HCT116 (cell line): ENCODE data around the gene SMG6.

Experiments
- CTCF ChIP-seq, 3 experiments: fragments of 200-600 bp in 1 of 3; sonication (generic) in 1 of 3; IDR thresholded peaks in 2 of 3; conservative IDR thresholded peaks in 1 of 3; 2 replicates each; pipeline ENCODE4 v1.5.1; 2012 to 2017; ENCODE audit warnings: low read depth in 2 of 3, low read length in 2 of 3, antibody characterized with exemption in 1 of 3, borderline replicate concordance in 1 of 3, control low read depth in 1 of 3, mild to moderate bottlenecking in 1 of 3, mixed read lengths in 1 of 3, mixed run types in 1 of 3, moderate library complexity in 1 of 3; ENCODE audit not compliant: insufficient read depth in 1 of 3
- EGR1 ChIP-seq: IDR thresholded peaks from 2 replicates; pipeline ENCODE4 v1.6.1; 2012; ENCODE audit warnings: low read depth
- EZH2 ChIP-seq: fragments of 200-600 bp; sonication (generic); IDR thresholded peaks from 2 replicates; pipeline ENCODE4 v1.6.1; 2017; ENCODE audit warnings: antibody characterized with exemption, mixed run types
- EZH2phosphoT487 ChIP-seq: fragments of 200-600 bp; IDR thresholded peaks from 2 replicates; pipeline ENCODE4 v1.6.1; 2018; ENCODE audit warnings: antibody characterized with exemption, borderline replicate concordance
- JUND ChIP-seq: IDR thresholded peaks from 2 replicates; pipeline ENCODE4 v1.6.1; 2012
- MAX ChIP-seq: IDR thresholded peaks from 2 replicates; pipeline ENCODE4 v1.6.1; 2012
- POLR2A ChIP-seq: IDR thresholded peaks from 2 replicates; pipeline ENCODE4 v1.7.0; 2011; ENCODE audit warnings: borderline replicate concordance; ENCODE audit not compliant: insufficient read depth, insufficient read length; ENCODE audit errors: extremely low read depth
- POLR2AphosphoS5 ChIP-seq: IDR thresholded peaks from 2 replicates; pipeline ENCODE4 v1.6.1; 2011; ENCODE audit warnings: mild to moderate bottlenecking, low read depth, low read length, moderate library complexity
- REST ChIP-seq: IDR thresholded peaks from 2 replicates; pipeline ENCODE4 v1.6.1; 2012; ENCODE audit warnings: low read depth
- SP1 ChIP-seq: IDR thresholded peaks from 2 replicates; pipeline ENCODE4 v1.6.1; 2012; ENCODE audit warnings: low read depth
- SRF ChIP-seq: IDR thresholded peaks from 2 replicates; pipeline ENCODE4 v1.6.1; 2012; ENCODE audit warnings: low read depth
- TCF7L2 ChIP-seq: IDR thresholded peaks from 2 replicates; pipeline ENCODE4 v1.7.0; 2011; ENCODE audit warnings: borderline replicate concordance, inconsistent platforms; ENCODE audit not compliant: insufficient read depth, insufficient read length; ENCODE audit errors: extremely low read depth
- ZFX ChIP-seq: fragments of 450-650 bp; IDR thresholded peaks from 2 replicates; pipeline ENCODE4 v1.6.1; 2017
- ZNF274 ChIP-seq: fragments of 200-500 bp; sonication (Bioruptor generic); IDR thresholded peaks from 2 replicates; pipeline ENCODE4 v1.6.1; 2014; ENCODE audit warnings: mild to moderate bottlenecking, low read depth, low read length, inconsistent platforms

GRCh38 chr17:2089021-2089422 is 214.6 kb downstream of the SMG6 start:
- TF ChIP-seq EZH2phosphoT487 (no peak), CTCF (IDR thresholded peaks at IDR 0.05 in 2 of 3, conservative IDR thresholded peaks at IDR 0.05 in 1 of 3; ENCODE audit: borderline replicate concordance in 1 of 3, insufficient read depth in 1 of 3, low read depth in 2 of 3, low read length in 2 of 3) (no peak), MAX (no peak), POLR2A (no peak), REST (no peak), TCF7L2 (no peak), EZH2 (no peak), ZFX (no peak), POLR2AphosphoS5 (no peak), EGR1 (no peak), SRF (no peak), SP1 (no peak), JUND (no peak), ZNF274 (no peak)
